Measurements from ENCODE around the gene DFFB.

DFFB gene

GRCh38 chr1:3902571-3903091, 45.4 kb downstream of the DFFB start:
- H3K4me3 ChIP-seq (ENCODE audit: insufficient read length, low read depth) = no peak overlapping the region
- TF ChIP-seq ZNF274 (IDR thresholded peaks at IDR 0.05; ENCODE audit: low read depth, low read length) = no peak
- TF ChIP-seq SUZ12 (IDR thresholded peaks at IDR 0.05; ENCODE audit: extremely low read depth, insufficient read depth, insufficient read length) = no peak
- peaks cover 2% of the 10 kb centered on the region for H3K36me3 ChIP-seq (ENCODE audit: insufficient read depth, insufficient read length, low read length)
- peaks cover 8% of the 10 kb centered on the region; the same call in 1 of the 2 replicates for H3K9me3 ChIP-seq (ENCODE audit: insufficient read depth, low read length)
- H3K4me1 ChIP-seq (ENCODE audit: insufficient read depth, insufficient read length) = peaks cover 15% of the 10 kb centered on the region
- no peaks in the 10 kb centered on the region for H3K27me3 ChIP-seq (ENCODE audit: insufficient read depth, insufficient read length)
- peak overlapping the region; percentile 42 for H3K9ac ChIP-seq (ENCODE audit: insufficient read length, low read depth)
- no peak for DNase-seq (ENCODE audit: low read depth, low spot score)

- H3K36me3 ChIP-seq (ENCODE audit: insufficient read depth, insufficient read length, low read length) = peaks cover 2% of the 10 kb centered on the region
- no peak for DNase-seq (ENCODE audit: low read depth, low spot score)
Observed at GRCh38 chr1:3903141-3904005, 46.1 kb downstream of the DFFB start.

GRCh38 chr1:3904006-3904842, 46.9 kb downstream of the DFFB start:
- no peak for DNase-seq (ENCODE audit: low read depth, low spot score)

More at GRCh38 chr1:3903141-3904005, 46.1 kb downstream of the DFFB start:
- Histone ChIP-seq H3K4me1 (ENCODE audit: insufficient read depth, insufficient read length) (peaks cover 17% of the 10 kb centered on the region), H3K27me3 (ENCODE audit: insufficient read depth, insufficient read length) (no peaks in the 10 kb centered on the region), H3K4me3 (ENCODE audit: insufficient read length, low read depth) (no peak overlapping the region), H3K9me3 (ENCODE audit: insufficient read depth, low read length) (peaks cover under 1% of the 10 kb centered on the region; the same call in 1 of the 2 replicates), H3K9ac (ENCODE audit: insufficient read length, low read depth) (peak overlapping the region; percentile 50)
- no peak for TF ChIP-seq SUZ12 (IDR thresholded peaks at IDR 0.05; ENCODE audit: extremely low read depth, insufficient read depth, insufficient read length)
- TF ChIP-seq YY1 (IDR thresholded peaks at IDR 0.05; ENCODE audit: insufficient read depth, insufficient read length) = no peak
- TF ChIP-seq ZNF274 (IDR thresholded peaks at IDR 0.05; ENCODE audit: low read depth, low read length) = no peak

GRCh38 chr1:3904843-3905185, 47.5 kb downstream of the DFFB start:
- H3K9ac ChIP-seq (ENCODE audit: insufficient read length, low read depth) = no peak overlapping the region
- no peaks in the 10 kb centered on the region for H3K27me3 ChIP-seq (ENCODE audit: insufficient read depth, insufficient read length)
- TF ChIP-seq SUZ12 (IDR thresholded peaks at IDR 0.05; ENCODE audit: extremely low read depth, insufficient read depth, insufficient read length) = no peak
- no peak for TF ChIP-seq ZNF274 (IDR thresholded peaks at IDR 0.05; ENCODE audit: low read depth, low read length)
- TF ChIP-seq YY1 (IDR thresholded peaks at IDR 0.05; ENCODE audit: insufficient read depth, insufficient read length) = no peak
- H3K4me1 ChIP-seq (ENCODE audit: insufficient read depth, insufficient read length) = peaks cover 17% of the 10 kb centered on the region
- no peaks in the 10 kb centered on the region for H3K9me3 ChIP-seq (ENCODE audit: insufficient read depth, low read length)
- H3K4me3 ChIP-seq (ENCODE audit: insufficient read length, low read depth) = no peak overlapping the region
- peaks cover 2% of the 10 kb centered on the region for H3K36me3 ChIP-seq (ENCODE audit: insufficient read depth, insufficient read length, low read length)
- DNase-seq (ENCODE audit: low read depth, low spot score) = no peak

More at GRCh38 chr1:3904006-3904842, 46.9 kb downstream of the DFFB start:
- Histone ChIP-seq H3K4me3 (ENCODE audit: insufficient read length, low read depth) (no peak overlapping the region), H3K9ac (ENCODE audit: insufficient read length, low read depth) (peak overlapping the region; percentile 50), H3K4me1 (ENCODE audit: insufficient read depth, insufficient read length) (peaks cover 17% of the 10 kb centered on the region), H3K9me3 (ENCODE audit: insufficient read depth, low read length) (no peaks in the 10 kb centered on the region), H3K36me3 (ENCODE audit: insufficient read depth, insufficient read length, low read length) (peaks cover 2% of the 10 kb centered on the region), H3K27me3 (ENCODE audit: insufficient read depth, insufficient read length) (no peaks in the 10 kb centered on the region)
- TF ChIP-seq YY1 (IDR thresholded peaks at IDR 0.05; ENCODE audit: insufficient read depth, insufficient read length) (no peak), SUZ12 (IDR thresholded peaks at IDR 0.05; ENCODE audit: extremely low read depth, insufficient read depth, insufficient read length) (no peak), ZNF274 (IDR thresholded peaks at IDR 0.05; ENCODE audit: low read depth, low read length) (no peak)

GRCh38 chr1:3905266-3905952, 48.1 kb downstream of the DFFB start:
- Histone ChIP-seq H3K4me1 (ENCODE audit: insufficient read depth, insufficient read length) (peaks cover 17% of the 10 kb centered on the region), H3K9ac (ENCODE audit: insufficient read length, low read depth) (no peak overlapping the region), H3K4me3 (ENCODE audit: insufficient read length, low read depth) (no peak overlapping the region), H3K36me3 (ENCODE audit: insufficient read depth, insufficient read length, low read length) (peaks cover 2% of the 10 kb centered on the region), H3K9me3 (ENCODE audit: insufficient read depth, low read length) (no peaks in the 10 kb centered on the region), H3K27me3 (ENCODE audit: insufficient read depth, insufficient read length) (no peaks in the 10 kb centered on the region)
- DNase-seq (ENCODE audit: low read depth, low spot score) = no peak
- TF ChIP-seq SUZ12 (IDR thresholded peaks at IDR 0.05; ENCODE audit: extremely low read depth, insufficient read depth, insufficient read length) = no peak
- TF ChIP-seq YY1 (IDR thresholded peaks at IDR 0.05; ENCODE audit: insufficient read depth, insufficient read length) = no peak
- TF ChIP-seq ZNF274 (IDR thresholded peaks at IDR 0.05; ENCODE audit: low read depth, low read length) = no peak

GRCh38 chr1:3905953-3906671, 48.8 kb downstream of the DFFB start:
- Histone ChIP-seq H3K9me3 (ENCODE audit: insufficient read depth, low read length) (no peaks in the 10 kb centered on the region), H3K9ac (ENCODE audit: insufficient read length, low read depth) (no peak overlapping the region), H3K27me3 (ENCODE audit: insufficient read depth, insufficient read length) (no peaks in the 10 kb centered on the region), H3K4me3 (ENCODE audit: insufficient read length, low read depth) (no peak overlapping the region), H3K36me3 (ENCODE audit: insufficient read depth, insufficient read length, low read length) (peaks cover 2% of the 10 kb centered on the region), H3K4me1 (ENCODE audit: insufficient read depth, insufficient read length) (peaks cover 17% of the 10 kb centered on the region)
- TF ChIP-seq YY1 (IDR thresholded peaks at IDR 0.05; ENCODE audit: insufficient read depth, insufficient read length) (no peak), ZNF274 (IDR thresholded peaks at IDR 0.05; ENCODE audit: low read depth, low read length) (no peak), SUZ12 (IDR thresholded peaks at IDR 0.05; ENCODE audit: extremely low read depth, insufficient read depth, insufficient read length) (no peak)
- no peak for DNase-seq (ENCODE audit: low read depth, low spot score)

Measured in NT2/D1 (cell line).